Measurements from ENCODE around the gene TACC2.
"Not testable (repeated sequence)": the region's sequence is repeated elsewhere in the genome, so short reads cannot be mapped to it uniquely, and the experiment has no call there.

TACC2 gene

GRCh38 chr10:122091722-122092121 lies 102.8 kb downstream of the TACC2 start:
- no peak for TF ChIP-seq CTCF (conservative IDR thresholded peaks at IDR 0.05; ENCODE audit: low read length)
- no peak overlapping the region for H3K4me3 ChIP-seq (ENCODE audit: low read length)
- DNase-seq (ENCODE audit: low read depth) = no peak

- no peak overlapping the region for H3K4me3 ChIP-seq (ENCODE audit: low read length)
- DNase-seq (ENCODE audit: low read depth) = no peak
- no peak for TF ChIP-seq CTCF (conservative IDR thresholded peaks at IDR 0.05; ENCODE audit: low read length)
Observed at GRCh38 chr10:122093076-122093475, 104.1 kb downstream of the TACC2 start.

GRCh38 chr10:122096181-122096580 lies 107.2 kb downstream of the TACC2 start:
- DNase-seq (ENCODE audit: low read depth) = not testable (repeated sequence)

GRCh38 chr10:122096705-122097104 lies 107.7 kb downstream of the TACC2 start:
- H3K4me3 ChIP-seq (ENCODE audit: low read length) = no peak overlapping the region
- TF ChIP-seq CTCF (conservative IDR thresholded peaks at IDR 0.05; ENCODE audit: low read length) = no peak
- DNase-seq (ENCODE audit: low read depth) = no peak

More at GRCh38 chr10:122096181-122096580, 107.2 kb downstream of the TACC2 start:
- not testable (repeated sequence) for H3K4me3 ChIP-seq (ENCODE audit: low read length)

- no peak for TF ChIP-seq CTCF (conservative IDR thresholded peaks at IDR 0.05; ENCODE audit: low read length)
- no peak overlapping the region for H3K4me3 ChIP-seq (ENCODE audit: low read length)
- no peak for DNase-seq (ENCODE audit: low read depth)
Observed at GRCh38 chr10:122097935-122098334, 109.0 kb downstream of the TACC2 start.

- no peak overlapping the region for H3K4me3 ChIP-seq (ENCODE audit: low read length)
- DNase-seq (ENCODE audit: low read depth) = no peak
- no peak for TF ChIP-seq CTCF (conservative IDR thresholded peaks at IDR 0.05; ENCODE audit: low read length)
Observed at GRCh38 chr10:122098924-122099323, 110.0 kb downstream of the TACC2 start.

- TF ChIP-seq CTCF (conservative IDR thresholded peaks at IDR 0.05; ENCODE audit: low read length) = no peak
- no peak overlapping the region for H3K4me3 ChIP-seq (ENCODE audit: low read length)
- no peak for DNase-seq (ENCODE audit: low read depth)
Observed at GRCh38 chr10:122099562-122099961, 110.6 kb downstream of the TACC2 start.

Data from AG10803 (cell line).